HEK293 (cell line): ENCODE measurements around the gene SERINC5.

Experiments used
- CTCF ChIA-PET: fragments of 350-600 bp; formaldehyde crosslinking; extraction: SDS; loops from one replicate; lab custom pipeline; 2021; ENCODE audit warnings: antibody characterized with exemption; lab: Yijun Ruan, JAX
- POLR2A ChIA-PET: fragments of 300-600 bp; formaldehyde crosslinking; extraction: SDS; loops from one replicate; lab custom pipeline; 2020; ENCODE audit warnings: antibody characterized with exemption, inconsistent platforms; lab: Yijun Ruan, JAX
- H3K27ac ChIP-seq: fragments of 200-500 bp; sonication (Bioruptor generic); 2 replicates; pipeline ENCODE4 v1.5.1; 2014; ENCODE audit warnings: low read depth, low read length, control low read depth, inconsistent platforms; ENCODE audit errors: extremely low read depth
- H3K36me3 ChIP-seq, 2 experiments: fragments of 200-500 bp in 1 of 2; sonication (Bioruptor generic) in 1 of 2; 1 replicate in 1 of 2; 2 replicates in 1 of 2; pipeline ENCODE4 v1.5.1; 2014 to 2017; ENCODE audit warnings: inconsistent platforms in 2 of 2, low read length in 2 of 2; ENCODE audit not compliant: control insufficient read depth in 2 of 2, insufficient read depth in 1 of 2
- H3K4me1 ChIP-seq: fragments of 200-500 bp; sonication (Bioruptor generic); 2 replicates; pipeline ENCODE4 v1.5.1; 2014; ENCODE audit warnings: mild to moderate bottlenecking, low read length, inconsistent platforms; ENCODE audit not compliant: control insufficient read depth, insufficient read depth
- H3K4me3 ChIP-seq: 2 replicates; pipeline ENCODE4 v1.5.1; 2011; ENCODE audit warnings: low read depth, mild to moderate bottlenecking, control low read depth, low read length, moderate library complexity
- H3K9me3 ChIP-seq: fragments of 200-500 bp; sonication (Bioruptor generic); 2 replicates; pipeline ENCODE4 v1.5.1; 2014; ENCODE audit warnings: low read depth, low read length, inconsistent platforms; ENCODE audit not compliant: control insufficient read depth, insufficient read depth
- BCL11B ChIP-seq: fragments of 450-650 bp; formaldehyde crosslinking; IDR thresholded peaks from 2 replicates; pipeline ENCODE4 v1.5.1; 2016; ENCODE audit warnings: low read depth, missing biosample characterization, missing genetic modification characterization
- EGR2 ChIP-seq: fragments of 450-650 bp; formaldehyde crosslinking; IDR thresholded peaks from 2 replicates; pipeline ENCODE4 v1.5.1; 2016; ENCODE audit warnings: low read depth, missing biosample characterization, missing genetic modification characterization
- GLIS1 ChIP-seq: fragments of 450-650 bp; formaldehyde crosslinking; IDR thresholded peaks from 2 replicates; pipeline ENCODE4 v1.5.1; 2016; ENCODE audit warnings: missing biosample characterization, missing genetic modification characterization
- MYNN ChIP-seq: fragments of 450-650 bp; formaldehyde crosslinking; IDR thresholded peaks from 2 replicates; pipeline ENCODE4 v1.5.1; 2016; ENCODE audit warnings: missing biosample characterization, missing genetic modification characterization, borderline replicate concordance
- OVOL3 ChIP-seq: fragments of 450-650 bp; formaldehyde crosslinking; IDR thresholded peaks from 2 replicates; pipeline ENCODE4 v1.5.1; 2016; ENCODE audit warnings: missing biosample characterization, missing genetic modification characterization
- SALL2 ChIP-seq: fragments of 450-650 bp; formaldehyde crosslinking; IDR thresholded peaks from 2 replicates; pipeline ENCODE4 v1.5.0; 2017; ENCODE audit warnings: missing biosample characterization, mild to moderate bottlenecking, missing genetic modification characterization, borderline replicate concordance
- SP2 ChIP-seq: fragments of 450-650 bp; formaldehyde crosslinking; IDR thresholded peaks from 2 replicates; pipeline ENCODE4 v1.5.1; 2016; ENCODE audit warnings: missing biosample characterization, missing genetic modification characterization
- ZIC2 ChIP-seq: fragments of 450-650 bp; formaldehyde crosslinking; IDR thresholded peaks from 2 replicates; pipeline ENCODE4 v1.5.1; 2016; ENCODE audit warnings: missing biosample characterization, missing genetic modification characterization
- ZNF140 ChIP-seq: fragments of 450-650 bp; formaldehyde crosslinking; IDR thresholded peaks from 2 replicates; pipeline ENCODE4 v1.5.1; 2016; ENCODE audit warnings: missing biosample characterization, missing genetic modification characterization
- ZNF19 ChIP-seq: fragments of 450-650 bp; formaldehyde crosslinking; IDR thresholded peaks from 2 replicates; pipeline ENCODE4; 2016; ENCODE audit warnings: missing biosample characterization, missing genetic modification characterization, low read depth
- ZNF211 ChIP-seq: fragments of 450-650 bp; formaldehyde crosslinking; IDR thresholded peaks from 2 replicates; pipeline ENCODE4 v1.5.1; 2016; ENCODE audit warnings: low read depth, missing biosample characterization, missing genetic modification characterization
- ZNF324 ChIP-seq: fragments of 450-650 bp; formaldehyde crosslinking; IDR thresholded peaks from 2 replicates; pipeline ENCODE4 v1.5.1; 2016; ENCODE audit warnings: missing biosample characterization, missing genetic modification characterization
- ZNF391 ChIP-seq: fragments of 450-650 bp; formaldehyde crosslinking; IDR thresholded peaks from 2 replicates; pipeline ENCODE4 v1.5.1; 2016; ENCODE audit warnings: low read depth, missing biosample characterization, missing genetic modification characterization, borderline replicate concordance
- ZNF394 ChIP-seq: fragments of 450-650 bp; formaldehyde crosslinking; IDR thresholded peaks from 2 replicates; pipeline ENCODE4 v1.5.1; 2016; ENCODE audit warnings: missing biosample characterization, missing genetic modification characterization, mild to moderate bottlenecking, moderate library complexity, borderline replicate concordance
- ZNF423 ChIP-seq: fragments of 450-650 bp; formaldehyde crosslinking; IDR thresholded peaks from 2 replicates; pipeline ENCODE4 v1.5.1; 2016; ENCODE audit warnings: missing biosample characterization, missing genetic modification characterization
- ZNF585B ChIP-seq: fragments of 450-650 bp; formaldehyde crosslinking; IDR thresholded peaks from 2 replicates; pipeline ENCODE4 v1.5.1; 2016; ENCODE audit warnings: missing biosample characterization, missing genetic modification characterization
- ZNF830 ChIP-seq: fragments of 450-650 bp; IDR thresholded peaks from 2 replicates; pipeline ENCODE4 v1.5.0; 2018; ENCODE audit warnings: missing biosample characterization, missing genetic modification characterization, low read depth, mild to moderate bottlenecking, moderate library complexity
- ZSCAN18 ChIP-seq: fragments of 450-650 bp; formaldehyde crosslinking; IDR thresholded peaks from 2 replicates; pipeline ENCODE4 v1.5.1; 2016; ENCODE audit warnings: missing biosample characterization, missing genetic modification characterization
- ZSCAN30 ChIP-seq: fragments of 450-650 bp; IDR thresholded peaks from 2 replicates; pipeline ENCODE4 v1.5.1; 2018; ENCODE audit warnings: missing biosample characterization, mild to moderate bottlenecking, missing genetic modification characterization, moderate library complexity
- TF ChIP-seq, protein P1 (sequence below): fragments of 450-650 bp; formaldehyde crosslinking; IDR thresholded peaks from 2 replicates; pipeline ENCODE4 v1.5.1; 2017; ENCODE audit warnings: missing biosample characterization, missing genetic modification characterization

SERINC5 gene

GRCh38 chr5:80105698-80106439 is 150.0 kb downstream of the SERINC5 start:
- Histone ChIP-seq H3K36me3 (no peaks in the 10 kb centered on the region), H3K9me3 (no peaks in the 10 kb centered on the region), H3K27ac (no peak overlapping the region), H3K4me3 (no peak overlapping the region), H3K4me1 (no peaks in the 10 kb centered on the region)
- TF ChIP-seq ZNF324 (tag by site-specific recombination): no peak
- peak; percentile 70 for TF ChIP-seq ZIC2 (tag by site-specific recombination)
- TF ChIP-seq GLIS1 (tag by site-specific recombination): peak; percentile 61
- no peak for TF ChIP-seq SP2 (tag by site-specific recombination)
- CTCF ChIA-PET: no interaction called here
- POLR2A ChIA-PET: no interaction called here

- no peak overlapping the region for H3K27ac ChIP-seq
- TF ChIP-seq ZNF423 (tag by site-specific recombination) (no peak), ZNF211 (no peak), ZNF19 (tag by site-specific recombination) (no peak), ZNF391 (tag by site-specific recombination) (no peak), ZNF585B (tag by site-specific recombination) (no peak), ZSCAN18 (tag by site-specific recombination) (no peak), GLIS1 (tag by site-specific recombination) (no peak), OVOL3 (tag by site-specific recombination) (no peak), ZSCAN30 (tag by site-specific recombination) (no peak), MYNN (tag by site-specific recombination) (no peak), EGR2 (tag by site-specific recombination) (no peak), ZNF140 (no peak), BCL11B (tag by site-specific recombination) (no peak), SALL2 (tag by site-specific recombination) (no peak), ZNF830 (tag by site-specific recombination) (no peak), ZNF394 (tag by site-specific recombination) (no peak)
- TF ChIP-seq, protein P1, sequence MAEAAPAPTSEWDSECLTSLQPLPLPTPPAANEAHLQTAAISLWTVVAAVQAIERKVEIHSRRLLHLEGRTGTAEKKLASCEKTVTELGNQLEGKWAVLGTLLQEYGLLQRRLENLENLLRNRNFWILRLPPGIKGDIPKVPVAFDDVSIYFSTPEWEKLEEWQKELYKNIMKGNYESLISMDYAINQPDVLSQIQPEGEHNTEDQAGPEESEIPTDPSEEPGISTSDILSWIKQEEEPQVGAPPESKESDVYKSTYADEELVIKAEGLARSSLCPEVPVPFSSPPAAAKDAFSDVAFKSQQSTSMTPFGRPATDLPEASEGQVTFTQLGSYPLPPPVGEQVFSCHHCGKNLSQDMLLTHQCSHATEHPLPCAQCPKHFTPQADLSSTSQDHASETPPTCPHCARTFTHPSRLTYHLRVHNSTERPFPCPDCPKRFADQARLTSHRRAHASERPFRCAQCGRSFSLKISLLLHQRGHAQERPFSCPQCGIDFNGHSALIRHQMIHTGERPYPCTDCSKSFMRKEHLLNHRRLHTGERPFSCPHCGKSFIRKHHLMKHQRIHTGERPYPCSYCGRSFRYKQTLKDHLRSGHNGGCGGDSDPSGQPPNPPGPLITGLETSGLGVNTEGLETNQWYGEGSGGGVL (tag by site-specific recombination): no peak
- no peaks in the 10 kb centered on the region for H3K9me3 ChIP-seq
- H3K4me1 ChIP-seq: no peaks in the 10 kb centered on the region
- POLR2A ChIA-PET: no interaction called here
- H3K36me3 ChIP-seq: no peaks in the 10 kb centered on the region
- H3K4me3 ChIP-seq: no peak overlapping the region
- CTCF ChIA-PET: interaction anchor here (0.6 to 1.0 kb wide), 4 partner anchors 13 to 915 kb away, joined by 3 to 6 read pairs (median 4); no protein-coding TSS in a partner anchor
These were observed 152.5 kb downstream of the SERINC5 start for GRCh38 chr5:80103371-80103770.
